Activated CD4-positive, alpha-beta memory T cell treated with anti-CD3 and anti-CD28 coated beads for 36 hours (primary cell): ENCODE measurements around the gene ZNF488. TPM values are rescaled to one million over a fixed set of nuclear protein-coding genes. Genes with fewer than 3 reads are reported as not detected.
A peak's percentile ranks its signal among the peaks of the same experiment; 100 is the strongest.

Experiments used
- CTCF ChIA-PET: fragments of 350-600 bp; sonication (Branson Sonifier 250); formaldehyde crosslinking; loops from one replicate; lab custom pipeline; 2021; ENCODE audit warnings: antibody characterized with exemption, inconsistent platforms; lab: Charles Lee
- POLR2A ChIA-PET: fragments of 350-600 bp; sonication (Branson Sonifier 250); formaldehyde crosslinking; loops from one replicate; lab custom pipeline; 2021; ENCODE audit warnings: antibody characterized with exemption; lab: Charles Lee
- DNase-seq: peaks from one replicate; pipeline ENCODE4 v3.0.0-alpha.2; 2020
- H3K27ac Mint-ChIP-seq: one replicate; pipeline ENCODE4 v1.8.0; 2021; ENCODE audit warnings: mixed read lengths
- H3K27me3 Mint-ChIP-seq: one replicate; pipeline ENCODE4 v1.8.0; 2021; ENCODE audit warnings: mixed read lengths
- H3K36me3 Mint-ChIP-seq: one replicate; pipeline ENCODE4 v1.8.0; 2021; ENCODE audit warnings: mixed read lengths
- H3K4me1 Mint-ChIP-seq: one replicate; pipeline ENCODE4 v1.8.0; 2021; ENCODE audit warnings: low read depth, mixed read lengths
- H3K4me3 Mint-ChIP-seq: one replicate; pipeline ENCODE4 v1.8.0; 2021; ENCODE audit warnings: mild to moderate bottlenecking, mixed read lengths
- H3K9me3 Mint-ChIP-seq: one replicate; pipeline ENCODE4 v1.8.0; 2021; ENCODE audit warnings: mixed read lengths
- intact Hi-C: fragments of 100-400 bp; cut with micrococcal nuclease; formaldehyde crosslinking; loops from one replicate; pipeline ENCODE4 v1.15.1; 2023
- total RNA-seq, 2 experiments: library from RNA; stranded (reverse); gene quantifications; one replicate each; pipeline ENCODE4 v1.2.3, GENCODE V29; 2021

The ZNF488 gene
- total RNA-seq, 2 experiments from 2014 or later: 0.27 to 0.38 TPM

GRCh38 chr10:47349941-47350371, 34.1 kb downstream of the ZNF488 start:
- Mint-ChIP-seq H3K4me1 (no peaks in the 10 kb centered on the region), H3K4me3 (no peak overlapping the region), H3K27ac (no peak overlapping the region), H3K9me3 (no peaks in the 10 kb centered on the region), H3K36me3 (no peaks in the 10 kb centered on the region), H3K27me3 (no peaks in the 10 kb centered on the region)
- no peak for DNase-seq
- intact Hi-C loops: no loop called here
- POLR2A ChIA-PET: no interaction called here
- CTCF ChIA-PET: interaction anchor here (0.7 kb wide), 1 partner anchor 9 kb away, joined by 3 read pairs; no protein-coding TSS in a partner anchor

GRCh38 chr10:47349516-47349915, 34.6 kb downstream of the ZNF488 start:
- no peaks in the 10 kb centered on the region for H3K9me3 Mint-ChIP-seq
- intact Hi-C loops: no loop called here
- no peak overlapping the region for H3K4me3 Mint-ChIP-seq
- H3K36me3 Mint-ChIP-seq: no peaks in the 10 kb centered on the region
- H3K4me1 Mint-ChIP-seq: no peaks in the 10 kb centered on the region
- CTCF ChIA-PET: no interaction called here
- POLR2A ChIA-PET: no interaction called here
- H3K27me3 Mint-ChIP-seq: no peaks in the 10 kb centered on the region
- DNase-seq: no peak
- H3K27ac Mint-ChIP-seq: no peak overlapping the region

- POLR2A ChIA-PET: no interaction called here
- Mint-ChIP-seq H3K36me3 (no peaks in the 10 kb centered on the region), H3K9me3 (no peaks in the 10 kb centered on the region), H3K27me3 (no peaks in the 10 kb centered on the region), H3K4me3 (no peak overlapping the region), H3K27ac (no peak overlapping the region), H3K4me1 (no peaks in the 10 kb centered on the region)
- intact Hi-C loops: no loop called here
- CTCF ChIA-PET: no interaction called here
- DNase-seq: no peak
Measured at GRCh38 chr10:47348661-47349470, 35.2 kb downstream of the ZNF488 start.

GRCh38 chr10:47348138-47348651, 35.9 kb downstream of the ZNF488 start, which contains the start of gene RBP3:
RBP3 (plus strand) TSS chr10:47348363; CDS start chr10:47348485, 122 bp downstream.
- H3K27me3 Mint-ChIP-seq: no peaks in the 10 kb centered on the region
- ChIA-PET POLR2A (no interaction called here), CTCF (interaction anchor here (0.6 kb wide), 1 partner anchor 30 kb away, joined by 4 read pairs; no protein-coding TSS in a partner anchor)
- H3K27ac Mint-ChIP-seq: no peak within 1 kb of the TSS
- no peaks in the 10 kb centered on the region for H3K36me3 Mint-ChIP-seq
- no peaks in the 10 kb centered on the region for H3K4me1 Mint-ChIP-seq
- no peak within 1 kb of the TSS for H3K4me3 Mint-ChIP-seq
- intact Hi-C loops: no loop called here
- no peaks in the 10 kb centered on the region for H3K9me3 Mint-ChIP-seq
- no peak for DNase-seq

GRCh38 chr10:47347303-47347675, 36.8 kb downstream of the ZNF488 start:
- Mint-ChIP-seq H3K4me3 (no peak overlapping the region), H3K27me3 (no peaks in the 10 kb centered on the region), H3K27ac (no peak overlapping the region), H3K36me3 (no peaks in the 10 kb centered on the region), H3K9me3 (no peaks in the 10 kb centered on the region), H3K4me1 (no peaks in the 10 kb centered on the region)
- DNase-seq: no peak
- POLR2A ChIA-PET: no interaction called here
- intact Hi-C loops: no loop called here
- CTCF ChIA-PET: no interaction called here

- POLR2A ChIA-PET: no interaction called here
- Mint-ChIP-seq H3K4me1 (no peaks in the 10 kb centered on the region), H3K36me3 (no peaks in the 10 kb centered on the region)
Measured at GRCh38 chr10:47346581-47347302, 37.4 kb downstream of the ZNF488 start.

GRCh38 chr10:47344996-47345870, 38.9 kb downstream of the ZNF488 start:
- Mint-ChIP-seq H3K4me1 (no peaks in the 10 kb centered on the region), H3K36me3 (no peaks in the 10 kb centered on the region), H3K27ac (no peak overlapping the region), H3K4me3 (no peak overlapping the region), H3K9me3 (no peaks in the 10 kb centered on the region), H3K27me3 (peaks cover 4% of the 10 kb centered on the region)
- ChIA-PET CTCF (interaction anchor here (1.3 to 1.8 kb wide), 2 partner anchors 8 to 297 kb away, joined by 5 read pairs; no protein-coding TSS in a partner anchor), POLR2A (no interaction called here)
- intact Hi-C loops: no loop called here
- no peak for DNase-seq

More at GRCh38 chr10:47346581-47347302, 37.4 kb downstream of the ZNF488 start:
- CTCF ChIA-PET: interaction anchor here (1.3 kb wide), 1 partner anchor 10 kb away, joined by 5 read pairs; no protein-coding TSS in a partner anchor
- Mint-ChIP-seq H3K9me3 (no peaks in the 10 kb centered on the region), H3K27ac (no peak overlapping the region), H3K27me3 (no peaks in the 10 kb centered on the region), H3K4me3 (no peak overlapping the region)
- intact Hi-C loops: no loop called here
- DNase-seq: no peak

- no peaks in the 10 kb centered on the region for H3K9me3 Mint-ChIP-seq
- H3K4me1 Mint-ChIP-seq: no peaks in the 10 kb centered on the region
- H3K27ac Mint-ChIP-seq: no peak overlapping the region
- intact Hi-C loops: loop anchor here (1.0 kb wide), 2 partner anchors 293 to 316 kb away; no protein-coding TSS in a partner anchor
- ChIA-PET POLR2A (no interaction called here), CTCF (interaction anchor here (0.6 to 3.4 kb wide), 27 partner anchors 9 to 1315 kb away, joined by 3 to 39 read pairs (median 4); no protein-coding TSS in a partner anchor)
- no peaks in the 10 kb centered on the region for H3K36me3 Mint-ChIP-seq
- DNase-seq: peak; percentile 79
- H3K4me3 Mint-ChIP-seq: no peak overlapping the region
- H3K27me3 Mint-ChIP-seq: peaks cover 5% of the 10 kb centered on the region
Measured at GRCh38 chr10:47340608-47341170, 43.4 kb downstream of the ZNF488 start.

GRCh38 chr10:47339759-47340607, 44.1 kb downstream of the ZNF488 start:
- no peaks in the 10 kb centered on the region for H3K9me3 Mint-ChIP-seq
- no peak overlapping the region for H3K4me3 Mint-ChIP-seq
- no peaks in the 10 kb centered on the region for H3K36me3 Mint-ChIP-seq
- intact Hi-C loops: loop anchor here (1.0 kb wide), 2 partner anchors 293 to 316 kb away; no protein-coding TSS in a partner anchor
- POLR2A ChIA-PET: no interaction called here
- H3K27me3 Mint-ChIP-seq: peaks cover 5% of the 10 kb centered on the region
- no peak for DNase-seq
- no peak overlapping the region for H3K27ac Mint-ChIP-seq
- no peaks in the 10 kb centered on the region for H3K4me1 Mint-ChIP-seq
- CTCF ChIA-PET: interaction anchor here (0.9 to 3.4 kb wide), 15 partner anchors 8 to 317 kb away, joined by 3 to 39 read pairs (median 4); no protein-coding TSS in a partner anchor

- ChIA-PET POLR2A (no interaction called here), CTCF (interaction anchor here (1.3 to 3.4 kb wide), 4 partner anchors 31 to 314 kb away, joined by 6 to 39 read pairs (median 16); no protein-coding TSS in a partner anchor)
- H3K4me3 Mint-ChIP-seq: no peak overlapping the region
- peaks cover 9% of the 10 kb centered on the region for H3K27me3 Mint-ChIP-seq
- DNase-seq: no peak
- no peak overlapping the region for H3K27ac Mint-ChIP-seq
- H3K36me3 Mint-ChIP-seq: no peaks in the 10 kb centered on the region
- intact Hi-C loops: no loop called here
- H3K4me1 Mint-ChIP-seq: no peaks in the 10 kb centered on the region
- H3K9me3 Mint-ChIP-seq: no peaks in the 10 kb centered on the region
Measured at GRCh38 chr10:47339186-47339735, 44.8 kb downstream of the ZNF488 start.
